Stimulated activated CD4-positive, alpha-beta T cell treated with anti-CD3 and anti-CD28 coated beads, Interleukin-15, amount 100 ng/mL, for 48 hours (primary cell): ENCODE data around the gene MYLIP.

Experiments
- DNase-seq, 2 donors: peaks; one replicate each; pipeline ENCODE4 v3.0.0-alpha.2; 2020; ENCODE audit warnings: low read depth in 2 of 2

The MYLIP gene

GRCh38 chr6:16128759-16129622 lies at the start of gene MYLIP:
Gene MYLIP, plus strand, starts transcription at chr6:16129086. Its CDS starts 237 bp downstream, at chr6:16129323.
- DNase-seq, result peak; percentile 92 to 96

- DNase-seq, result no peak
These were observed 49.5 kb upstream of the MYLIP start for GRCh38 chr6:16079354-16079753.

GRCh38 chr6:16080204-16080603 lies 48.7 kb upstream of the MYLIP start:
- no peak for DNase-seq

- no peak for DNase-seq
These were observed 47.6 kb upstream of the MYLIP start for GRCh38 chr6:16081326-16081725.

GRCh38 chr6:16082361-16082760 lies 46.5 kb upstream of the MYLIP start:
- DNase-seq, result no peak

- no peak for DNase-seq
These were observed 41.9 kb upstream of the MYLIP start for GRCh38 chr6:16086965-16087364.

GRCh38 chr6:16087386-16087785 lies 41.5 kb upstream of the MYLIP start:
- no peak for DNase-seq

GRCh38 chr6:16088409-16088808 lies 40.5 kb upstream of the MYLIP start:
- DNase-seq, result no peak

- no peak for DNase-seq
These were observed 39.4 kb upstream of the MYLIP start for GRCh38 chr6:16089232-16090062.

- no peak for DNase-seq
These were observed 38.4 kb upstream of the MYLIP start for GRCh38 chr6:16090452-16090851.

- DNase-seq, result no peak
These were observed 38.0 kb upstream of the MYLIP start for GRCh38 chr6:16090920-16091319.

GRCh38 chr6:16092140-16092539 lies 36.7 kb upstream of the MYLIP start:
- no peak for DNase-seq

GRCh38 chr6:16092990-16093389 lies 35.9 kb upstream of the MYLIP start:
- no peak for DNase-seq

- DNase-seq, result no peak
These were observed 33.7 kb upstream of the MYLIP start for GRCh38 chr6:16095180-16095579.

- DNase-seq, result no peak
These were observed 31.3 kb upstream of the MYLIP start for GRCh38 chr6:16097382-16098171.

GRCh38 chr6:16098211-16098610 lies 30.7 kb upstream of the MYLIP start:
- no peak for DNase-seq

GRCh38 chr6:16102208-16102607 lies 26.7 kb upstream of the MYLIP start:
- no peak for DNase-seq

- no peak for DNase-seq
These were observed 25.2 kb upstream of the MYLIP start for GRCh38 chr6:16103722-16104121.

GRCh38 chr6:16104624-16105433 lies 24.1 kb upstream of the MYLIP start:
- no peak for DNase-seq

- DNase-seq, result no peak
These were observed 23.0 kb upstream of the MYLIP start for GRCh38 chr6:16105854-16106253.
